Measurements from ENCODE around the gene MRPS27. TPM values are rescaled to one million over a fixed set of nuclear protein-coding genes. Genes with fewer than 3 reads are reported as not detected.

MRPS27 gene
- total RNA-seq, 4 donors from 2014 or later: 32.8 to 55.0 (median 44.0) TPM

GRCh38 chr5:72292411-72292810, 27.6 kb downstream of the MRPS27 start:
- no peak overlapping the region for H3K4me3 ChIP-seq (ENCODE audit: low read depth, poor library complexity, severe bottlenecking)
- DNase-seq (ENCODE audit: low spot score in 2 of 2): no peak
- no peak for TF ChIP-seq CTCF (IDR thresholded peaks at IDR 0.05)
- no peak for TF ChIP-seq POLR2A (IDR thresholded peaks at IDR 0.05)
- 86 to 94% methylated on average over 1 of the region's 1 CpG for WGBS, 2 donors
- intact Hi-C loops (cut with DNase I; ENCODE audit: low total_unique reads): no loop called here

- DNase-seq (ENCODE audit: low spot score in 2 of 2): no peak
- intact Hi-C loops (cut with DNase I; ENCODE audit: low total_unique reads): no loop called here
- TF ChIP-seq POLR2A (IDR thresholded peaks at IDR 0.05) (no peak), CTCF (IDR thresholded peaks at IDR 0.05) (no peak)
- no peak overlapping the region for H3K4me3 ChIP-seq (ENCODE audit: low read depth, poor library complexity, severe bottlenecking)
- WGBS, 2 donors: 84 to 87% methylated on average over 3 of the region's 3 CpGs
These were observed 28.4 kb downstream of the MRPS27 start for GRCh38 chr5:72291601-72292000.

- WGBS, 2 donors: 93 to 98% methylated on average over 6 of the region's 6 CpGs
- H3K4me3 ChIP-seq (ENCODE audit: low read depth, poor library complexity, severe bottlenecking): no peak overlapping the region
- intact Hi-C loops (cut with DNase I; ENCODE audit: low total_unique reads): no loop called here
- DNase-seq (ENCODE audit: low spot score in 2 of 2): no peak
- no peak for TF ChIP-seq CTCF (IDR thresholded peaks at IDR 0.05)
- no peak for TF ChIP-seq POLR2A (IDR thresholded peaks at IDR 0.05)
These were observed 29.5 kb downstream of the MRPS27 start for GRCh38 chr5:72290356-72291133.

GRCh38 chr5:72288924-72289323, 31.1 kb downstream of the MRPS27 start:
- H3K4me3 ChIP-seq (ENCODE audit: low read depth, poor library complexity, severe bottlenecking): no peak overlapping the region
- DNase-seq (ENCODE audit: low spot score in 2 of 2): no peak
- 86 to 89% methylated on average over 2 of the region's 2 CpGs for WGBS, 2 donors
- TF ChIP-seq POLR2A (IDR thresholded peaks at IDR 0.05) (no peak), CTCF (IDR thresholded peaks at IDR 0.05) (no peak)
- intact Hi-C loops (cut with DNase I; ENCODE audit: low total_unique reads): loop anchor here (10.0 kb wide), 1 partner anchor 504 kb away; no protein-coding TSS in a partner anchor

- H3K4me3 ChIP-seq (ENCODE audit: low read depth, poor library complexity, severe bottlenecking): no peak overlapping the region
- WGBS, 2 donors: 95 to 97% methylated on average over 5 of the region's 5 CpGs
- intact Hi-C loops (cut with DNase I; ENCODE audit: low total_unique reads): loop anchor here (10.0 kb wide), 1 partner anchor 502 kb away; no protein-coding TSS in a partner anchor
- no peak for DNase-seq (ENCODE audit: low spot score in 2 of 2)
- TF ChIP-seq CTCF (IDR thresholded peaks at IDR 0.05): no peak
- no peak for TF ChIP-seq POLR2A (IDR thresholded peaks at IDR 0.05)
These were observed 33.2 kb downstream of the MRPS27 start for GRCh38 chr5:72286798-72287197.
